NCI-H82 treated with DMSO at 0.1 percent for 48 hours (cell line): ENCODE data around the gene RRAD.
A peak's percentile ranks its signal among the peaks of the same experiment; 100 is the strongest.

Experiments used
- DNase-seq: peaks from one replicate; lab custom pipeline; 2025; ENCODE audit not compliant: unreplicated experiment; lab: John Stamatoyannopoulos, UW

The RRAD gene

DNA sequence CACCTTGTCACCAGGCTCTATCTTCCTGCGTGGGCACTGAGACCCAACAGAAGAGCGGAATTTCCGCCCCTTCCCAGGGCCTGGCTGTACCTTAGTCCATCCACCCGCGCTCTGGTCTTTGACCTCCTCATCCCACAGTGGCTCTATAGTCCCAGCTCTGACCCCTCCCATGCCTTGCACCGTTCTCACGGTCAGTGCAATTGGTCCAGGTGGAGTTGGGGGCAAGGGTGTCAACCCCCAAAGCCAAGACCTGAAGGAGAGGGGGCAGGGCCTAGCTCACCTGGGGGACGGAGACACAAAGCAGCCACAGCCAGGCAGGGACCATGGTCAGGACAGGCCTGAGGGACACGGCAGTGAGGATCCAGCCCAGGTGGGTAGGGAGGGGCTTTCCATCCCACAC lies 7.6 kb downstream of the RRAD start:
- DNase-seq = no peak

DNA sequence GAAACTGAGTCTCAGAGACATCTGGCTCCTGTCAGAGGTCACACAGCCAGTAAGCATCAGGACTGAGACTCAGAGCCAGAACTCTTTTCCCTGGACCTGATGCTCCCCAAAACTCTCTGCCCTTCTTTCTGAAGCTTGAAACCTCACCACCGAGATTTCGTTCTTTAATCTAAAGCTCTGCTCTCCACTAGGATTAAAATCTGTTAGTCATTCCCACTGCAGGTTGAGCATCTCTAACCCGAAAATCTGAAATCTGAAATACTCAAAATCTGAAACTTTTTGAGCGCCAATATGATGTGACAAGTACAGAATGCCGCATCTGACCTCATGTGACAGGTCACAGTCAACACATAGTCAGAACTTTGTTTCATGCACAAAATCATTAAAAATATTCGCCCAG lies 8.8 kb downstream of the RRAD start:
- DNase-seq = no peak

DNA sequence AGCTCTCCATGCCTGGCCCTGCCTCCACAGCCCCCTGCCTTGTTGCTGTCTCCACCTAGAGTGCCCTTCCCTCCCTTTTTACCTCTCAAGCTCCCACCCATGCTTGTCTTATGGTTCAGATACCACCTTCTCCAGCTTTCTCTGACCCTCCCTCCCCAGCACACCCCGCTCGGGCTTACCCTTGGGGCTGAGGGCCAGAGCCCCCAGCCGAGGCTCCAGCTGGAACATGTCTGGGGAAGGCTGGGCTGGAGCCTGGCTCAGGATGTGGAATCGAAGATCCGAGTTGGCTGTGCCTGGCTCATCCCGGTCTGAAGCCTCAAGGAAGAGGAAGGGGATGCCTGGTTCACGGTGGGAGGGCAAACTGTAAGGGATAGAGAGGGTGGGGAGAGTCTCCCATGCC lies 10.3 kb downstream of the RRAD start:
- DNase-seq = no peak

- DNase-seq = no peak
Observed at GRCh38 chr16:66914541-66914940, 10.8 kb downstream of the RRAD start.

- no peak for DNase-seq
Observed at GRCh38 chr16:66913711-66914110, 11.6 kb downstream of the RRAD start.

- no peak for DNase-seq
Observed at GRCh38 chr16:66913081-66913480, 12.3 kb downstream of the RRAD start.

DNA sequence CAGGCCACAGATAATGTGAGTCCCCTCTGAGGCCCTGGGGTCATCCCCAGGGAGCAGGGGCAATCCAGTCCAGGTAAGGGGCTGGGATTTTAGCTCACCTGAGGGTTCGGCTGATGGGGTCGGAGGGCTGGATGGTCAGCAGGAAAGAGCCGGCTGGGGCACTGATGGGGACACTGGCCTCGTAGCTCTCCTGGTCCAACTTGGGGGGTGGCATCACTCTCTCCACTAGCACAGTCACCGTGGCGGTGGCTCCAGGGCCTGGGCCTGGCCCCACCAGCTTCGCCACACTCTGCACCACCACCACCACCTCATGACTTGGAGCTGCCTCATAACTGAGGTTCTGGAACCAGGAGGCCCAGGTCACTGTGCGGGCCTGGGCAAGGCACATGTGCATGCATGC lies 13.5 kb downstream of the RRAD start:
- no peak for DNase-seq

DNA sequence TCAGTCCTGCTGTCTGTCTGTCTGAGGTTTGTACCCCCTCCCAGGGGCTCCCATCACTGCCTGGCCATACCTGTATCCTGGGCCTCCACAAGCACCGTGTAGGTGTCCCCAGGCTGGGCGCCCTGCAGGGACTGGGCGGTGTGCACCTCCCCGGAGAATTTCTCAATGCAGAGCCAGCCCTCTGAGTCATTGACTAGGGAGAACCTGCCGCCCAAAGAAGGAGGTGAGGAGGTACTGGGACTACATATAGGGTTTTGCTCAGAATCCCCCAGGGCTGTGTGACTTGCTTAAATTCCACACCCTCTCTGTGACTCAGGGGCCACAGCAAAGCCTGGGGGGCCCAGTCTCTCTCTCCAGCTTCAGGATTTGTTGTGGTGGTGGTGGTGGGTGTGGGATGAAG lies 14.2 kb downstream of the RRAD start:
- no peak for DNase-seq

DNA sequence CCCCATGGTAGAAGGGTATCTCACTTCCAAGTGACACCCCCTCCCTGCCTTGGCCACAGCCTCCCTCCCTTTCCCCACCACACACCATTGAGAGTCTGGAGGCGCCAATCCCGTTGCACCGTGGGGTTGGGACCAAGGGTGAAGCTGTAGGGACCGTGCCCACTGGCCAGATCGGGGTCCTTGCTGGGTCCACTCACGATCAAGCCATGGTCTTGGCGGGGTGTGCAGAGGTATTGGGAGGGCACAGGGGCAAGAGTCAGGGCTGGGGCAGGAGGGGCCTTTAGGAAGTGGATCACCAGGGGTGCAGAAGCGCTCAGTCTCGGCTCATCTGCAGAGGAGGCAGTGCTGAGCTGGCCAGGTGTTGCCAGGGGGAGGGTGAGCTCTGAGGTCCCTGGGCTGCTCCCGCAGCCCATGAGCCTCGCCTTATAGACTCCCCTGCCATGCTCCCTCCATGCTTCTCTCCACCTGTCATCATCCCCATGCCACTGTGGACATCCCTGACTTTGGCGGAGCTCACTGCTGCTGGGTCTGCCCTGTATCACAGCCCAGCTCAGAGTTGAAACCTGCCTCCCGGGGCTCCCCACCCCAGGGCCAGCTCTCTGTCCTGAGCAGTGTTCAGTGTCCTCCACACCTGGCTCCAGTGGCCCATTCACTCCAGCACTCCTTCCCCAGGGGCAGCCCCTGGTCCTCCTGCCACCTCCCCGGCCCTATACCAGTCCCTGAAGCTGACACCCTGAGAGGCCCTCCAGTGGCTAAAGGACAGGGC lies 15.0 kb downstream of the RRAD start:
- no peak for DNase-seq

DNA sequence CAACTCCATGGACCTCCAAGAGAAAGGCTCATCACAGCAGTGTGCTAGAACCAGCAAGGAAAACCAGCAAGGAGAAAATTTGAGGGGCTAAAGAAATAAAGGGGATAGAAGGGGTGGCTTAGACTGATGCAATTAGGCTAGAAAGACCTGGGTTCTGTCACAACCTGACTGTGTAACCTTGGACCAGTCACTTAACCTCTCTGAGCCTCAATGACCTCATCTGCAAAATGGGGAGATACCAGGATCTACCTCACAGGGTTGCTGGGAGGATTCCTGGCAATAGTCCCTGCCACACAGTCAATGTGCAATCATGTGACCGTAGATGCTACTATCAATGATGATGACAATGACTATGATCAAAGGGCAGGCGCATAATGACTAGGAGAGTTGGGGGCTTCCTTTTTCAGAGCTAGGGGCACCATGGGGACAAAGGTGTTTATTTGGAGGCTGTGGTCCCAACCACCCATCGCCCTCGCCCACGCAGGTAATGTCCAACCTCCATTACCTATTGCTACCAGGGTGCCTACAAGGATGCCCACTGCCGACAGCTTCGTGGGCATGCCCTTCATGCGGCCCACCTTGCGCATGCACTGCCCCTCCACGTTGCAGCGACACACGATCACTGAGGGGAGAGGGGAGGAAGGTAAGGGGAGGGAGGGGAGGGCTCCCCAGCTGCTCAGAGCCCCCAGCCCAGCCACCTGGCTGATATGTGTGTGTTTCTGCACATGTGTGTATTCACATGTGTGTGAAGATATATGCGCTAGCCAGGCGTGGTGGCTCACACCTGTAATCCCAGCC lies 16.4 kb downstream of the RRAD start:
- no peak for DNase-seq

- DNase-seq = no peak
Observed at GRCh38 chr16:66908116-66908515, 17.2 kb downstream of the RRAD start.

DNA sequence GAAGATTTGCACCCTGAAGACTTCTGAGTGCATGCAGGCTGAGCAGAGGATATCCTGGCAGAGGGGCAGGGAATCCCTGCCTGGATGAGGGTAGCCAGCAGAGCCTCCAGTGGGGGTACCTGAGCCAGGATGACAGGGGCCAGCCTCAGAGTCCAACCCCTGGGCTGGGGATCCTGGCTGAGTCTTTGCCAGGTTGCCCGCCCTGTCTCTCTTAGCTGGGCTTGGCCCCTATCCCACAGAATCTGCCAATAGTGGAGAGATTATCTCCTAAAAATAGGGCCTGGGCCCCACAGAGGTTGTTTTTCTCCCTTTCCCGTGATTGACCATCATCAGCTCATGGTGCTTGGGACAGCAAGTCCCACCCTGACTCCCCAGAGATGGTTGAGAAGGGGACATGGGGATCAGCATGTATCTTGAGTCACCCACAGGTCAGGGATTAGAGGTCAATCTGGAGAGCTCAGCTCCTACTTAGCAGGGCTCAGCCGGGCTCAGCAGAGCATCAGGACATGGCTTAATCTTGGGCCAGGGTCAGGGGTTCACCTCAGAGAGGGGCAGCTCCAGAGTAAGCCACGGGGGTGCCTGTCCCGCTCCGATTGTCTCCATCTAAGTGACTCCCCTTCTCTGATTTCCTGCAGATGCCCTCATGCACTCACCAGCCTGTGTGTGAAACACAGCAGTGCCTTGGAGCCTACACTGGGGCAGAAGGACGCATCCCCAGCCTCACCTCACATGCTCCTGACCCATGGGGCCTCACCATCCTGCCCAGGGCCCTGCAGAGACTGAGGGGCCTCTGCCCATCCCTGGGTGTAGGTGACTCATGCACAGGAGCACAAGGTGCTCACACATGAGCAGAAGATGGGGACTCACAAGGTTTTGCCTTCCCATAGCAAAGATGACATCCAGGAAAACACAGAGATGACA lies 18.2 kb downstream of the RRAD start:
- no peak for DNase-seq

DNA sequence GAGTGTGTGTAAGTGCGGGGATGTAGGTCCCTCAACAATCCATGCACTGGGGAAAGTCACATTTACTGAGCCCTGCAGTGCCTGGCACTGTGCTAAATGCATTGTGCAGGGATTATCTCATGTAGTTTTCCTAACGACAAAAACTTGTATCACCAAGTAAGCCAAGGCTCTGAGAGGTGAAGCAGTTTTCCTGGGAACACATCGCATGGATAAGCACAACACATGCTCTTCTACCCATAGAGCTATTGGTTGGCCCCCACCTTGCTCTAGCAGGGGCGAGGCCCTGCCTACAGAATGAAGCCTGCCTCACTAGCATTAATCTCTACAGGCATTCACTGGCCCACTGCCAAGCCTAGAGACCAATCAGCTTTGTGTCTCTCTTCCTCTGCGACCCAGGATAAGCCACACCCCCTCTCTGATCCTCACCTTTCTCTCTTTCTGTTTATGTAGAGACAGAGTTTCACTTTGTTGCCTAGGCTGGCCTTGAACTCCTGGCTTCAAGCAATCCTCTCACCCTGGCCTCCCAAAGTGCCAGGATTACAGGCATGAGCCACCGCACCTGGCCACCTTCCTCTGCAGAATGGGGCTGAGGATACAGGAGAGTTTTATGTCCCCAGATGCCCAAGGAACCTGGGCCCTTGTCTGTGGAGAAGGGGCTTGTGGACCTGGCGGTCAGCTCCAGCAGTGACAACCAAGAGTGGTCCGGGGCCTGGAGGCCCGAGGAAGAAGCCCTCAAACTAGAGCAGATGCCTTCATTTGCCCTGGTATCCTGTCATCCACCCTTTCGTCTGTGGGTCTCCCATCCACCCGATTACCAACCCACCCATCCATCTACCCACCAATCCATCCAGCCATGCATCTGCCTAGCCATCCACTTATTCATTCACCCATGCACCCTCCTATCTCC lies 19.4 kb downstream of the RRAD start:
- DNase-seq = peak; percentile 87

DNA sequence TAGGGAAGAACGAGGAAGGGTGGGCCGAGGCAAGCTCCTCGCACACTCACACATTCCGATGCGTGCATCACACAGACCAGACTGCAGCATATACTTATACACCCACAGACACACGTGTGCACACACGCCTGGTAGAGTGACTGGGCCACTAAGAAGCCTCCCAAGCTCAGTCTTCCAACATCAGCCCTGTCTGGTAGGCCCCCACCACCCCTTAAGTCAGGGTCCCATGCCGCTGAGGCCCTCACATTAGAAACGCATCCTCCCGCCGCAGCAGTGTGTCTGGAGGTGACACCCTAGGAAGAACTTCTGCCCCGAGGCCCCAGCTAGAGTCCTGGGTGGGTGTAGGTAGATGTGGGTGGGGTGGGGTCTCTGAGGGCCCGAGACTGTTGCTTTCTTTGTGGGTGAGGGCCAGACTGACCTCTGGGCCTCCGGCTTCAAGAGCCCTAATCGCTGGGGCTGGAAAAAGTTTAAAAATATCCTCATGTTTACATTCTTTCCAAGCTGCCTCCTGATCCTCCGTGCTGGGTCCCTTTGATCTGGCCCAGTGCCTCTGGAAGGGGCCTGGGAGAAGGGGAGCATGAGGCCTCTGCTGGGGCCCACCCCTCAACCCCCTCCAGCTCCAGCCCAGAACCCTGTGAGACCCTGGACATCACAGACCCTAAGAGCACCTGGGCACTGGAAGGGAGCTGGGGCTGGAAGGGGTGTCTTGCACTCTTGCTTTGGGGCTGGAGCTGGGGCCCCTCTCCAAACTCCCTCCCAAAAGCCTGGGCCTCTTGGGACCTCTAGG lies 20.3 kb downstream of the RRAD start:
- no peak for DNase-seq

- no peak for DNase-seq
Observed at GRCh38 chr16:66904428-66904845, 20.9 kb downstream of the RRAD start.

DNA sequence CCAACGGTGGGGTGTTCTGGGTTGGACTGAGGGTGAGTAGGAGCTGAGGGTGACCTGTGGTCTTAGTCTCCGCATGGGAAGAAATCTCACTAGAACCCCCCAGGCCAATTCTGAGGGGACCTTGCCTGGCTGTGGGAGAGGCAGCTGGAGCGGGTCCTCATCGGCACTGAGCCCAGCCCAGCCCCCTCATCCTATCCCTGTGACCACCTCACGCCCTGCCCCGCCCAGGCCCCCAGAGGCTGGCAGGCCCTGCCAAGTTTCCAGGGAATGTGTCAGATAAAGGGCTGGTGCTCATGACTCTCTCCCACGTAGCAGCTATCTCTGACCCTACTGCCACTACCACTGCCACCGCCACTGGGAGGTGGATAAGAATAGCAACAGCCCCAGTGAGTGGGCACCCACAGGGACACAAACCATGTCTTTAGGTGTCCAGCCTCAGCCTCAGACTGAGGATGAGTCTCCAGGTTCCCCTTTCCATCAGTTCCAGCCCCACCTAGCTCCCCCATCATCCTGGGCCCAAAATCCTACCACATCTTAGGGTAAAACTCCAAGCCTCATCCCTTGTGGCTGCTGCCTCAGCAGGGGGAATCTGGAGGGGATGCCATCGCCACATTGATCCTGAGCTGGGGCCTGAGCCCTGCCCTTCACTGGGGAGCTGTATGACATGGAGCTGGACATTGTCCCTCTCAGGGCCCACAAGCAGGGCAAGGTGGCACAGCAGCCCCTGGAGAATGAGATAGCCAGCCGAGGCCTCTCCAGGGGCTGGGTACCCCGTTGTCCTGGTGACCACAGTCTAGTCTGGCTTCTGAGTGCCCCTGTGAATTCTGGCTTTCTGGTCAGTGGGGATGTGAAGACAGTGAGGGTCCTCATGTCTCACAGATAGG lies 21.5 kb downstream of the RRAD start:
- DNase-seq = no peak

- peak; percentile 48 for DNase-seq
Observed at GRCh38 chr16:66902648-66903543, 22.4 kb downstream of the RRAD start.

GRCh38 chr16:66901626-66902025 lies 23.7 kb downstream of the RRAD start:
- no peak for DNase-seq
